Neural cell (in vitro differentiated cells): Measurements from ENCODE around the gene NFIA. TPM values are rescaled to one million over a fixed set of nuclear protein-coding genes. Genes with fewer than 3 reads are reported as not detected.

Experiments used
- H2AFZ ChIP-seq: fragments of 200-600, 300-800 bp; sonication (generic), shearing (Covaris generic); 2 replicates; pipeline ENCODE4 v1.6.0; 2014; ENCODE audit warnings: low read depth, mild to moderate bottlenecking, antibody characterized with exemption, low read length, moderate library complexity
- H3F3A ChIP-seq: fragments of 200-600 bp; shearing (Covaris generic); 2 replicates; pipeline ENCODE4 v1.6.1; 2016; ENCODE audit warnings: mild to moderate bottlenecking, moderate library complexity, mixed read lengths, antibody characterized with exemption, low read length; ENCODE audit not compliant: insufficient read depth, poor library complexity, severe bottlenecking
- H3K27ac ChIP-seq: fragments of 200-600, 300-800 bp; sonication (generic), shearing (Covaris generic); 2 replicates; pipeline ENCODE4 v1.5.1; 2014; ENCODE audit warnings: mild to moderate bottlenecking, low read length, moderate library complexity
- H3K27me3 ChIP-seq: fragments of 300-800, 200-600 bp; sonication (generic), shearing (Covaris generic); 2 replicates; pipeline ENCODE4 v1.6.0; 2014; ENCODE audit warnings: mild to moderate bottlenecking, low read depth, low read length, moderate library complexity; ENCODE audit not compliant: insufficient read depth
- H3K36me3 ChIP-seq: fragments of 300-800, 200-600 bp; sonication (generic), shearing (Covaris generic); 2 replicates; pipeline ENCODE4 v1.5.1; 2014; ENCODE audit warnings: mild to moderate bottlenecking, antibody characterized with exemption, low read length, moderate library complexity; ENCODE audit not compliant: insufficient read depth
- H3K4me2 ChIP-seq: fragments of 300-800, 200-600 bp; sonication (generic), shearing (Covaris generic); 2 replicates; pipeline ENCODE4 v1.6.0; 2014; ENCODE audit warnings: mild to moderate bottlenecking, low read length
- H3K4me3 ChIP-seq: fragments of 300-800, 200-600 bp; sonication (generic), shearing (Covaris generic); 2 replicates; pipeline ENCODE4 v1.5.1; 2014; ENCODE audit warnings: mild to moderate bottlenecking, low read length, moderate library complexity
- H3K79me2 ChIP-seq: fragments of 200-600 bp; shearing (Covaris generic); replicated peaks from 2 replicates; pipeline ENCODE4 v1.6.0; 2014; ENCODE audit warnings: mild to moderate bottlenecking, low read length, moderate library complexity; ENCODE audit not compliant: insufficient read depth
- H3K9ac ChIP-seq: fragments of 300-800, 200-600 bp; sonication (generic), shearing (Covaris generic); 2 replicates; pipeline ENCODE4 v1.6.1; 2016; ENCODE audit warnings: mild to moderate bottlenecking, low read length, mixed read lengths
- H3K9me2 ChIP-seq: fragments of 200-600 bp; shearing (Covaris generic); 2 replicates; pipeline ENCODE4 v1.6.1; 2016; ENCODE audit warnings: mild to moderate bottlenecking, low read length, mixed read lengths; ENCODE audit not compliant: insufficient read depth
- H3K9me3 ChIP-seq: fragments of 200-600, 300-800 bp; sonication (generic), shearing (Covaris generic); 2 replicates; pipeline ENCODE4 v1.6.1; 2016; ENCODE audit warnings: mild to moderate bottlenecking, mixed run types, low read length, moderate library complexity, mixed read lengths
- H4K20me1 ChIP-seq: fragments of 200-600 bp; shearing (Covaris generic); 2 replicates; pipeline ENCODE4 v1.6.1; 2016; ENCODE audit warnings: mild to moderate bottlenecking, mixed run types; ENCODE audit not compliant: insufficient read depth
- CTCF ChIP-seq: fragments of 450-650 bp; IDR thresholded peaks from 2 replicates; pipeline ENCODE4 v1.5.1; 2014; ENCODE audit warnings: antibody characterized with exemption, mild to moderate bottlenecking, moderate library complexity; ENCODE audit not compliant: poor library complexity, severe bottlenecking
- EP300 ChIP-seq: fragments of 450-650 bp; conservative IDR thresholded peaks from 2 replicates; pipeline ENCODE4 v1.6.1; 2014; ENCODE audit warnings: antibody characterized with exemption, mild to moderate bottlenecking, moderate library complexity; ENCODE audit not compliant: poor library complexity, severe bottlenecking
- EZH2 ChIP-seq: fragments of 200-600, 300-800 bp; shearing (Covaris generic), sonication (generic); IDR thresholded peaks from 2 replicates; pipeline ENCODE4 v1.6.1; 2014; ENCODE audit warnings: antibody characterized with exemption, low read length, borderline replicate concordance, mild to moderate bottlenecking; ENCODE audit not compliant: insufficient read depth, poor library complexity, severe bottlenecking
- MXI1 ChIP-seq: fragments of 450-650 bp; conservative IDR thresholded peaks from 2 replicates; pipeline ENCODE4 v1.6.1; 2014; ENCODE audit warnings: antibody characterized with exemption, mild to moderate bottlenecking; ENCODE audit not compliant: poor library complexity, severe bottlenecking
- POLR2AphosphoS5 ChIP-seq: IDR thresholded peaks from 2 replicates; pipeline ENCODE4 v1.6.1; 2012
- RAD21 ChIP-seq: fragments of 450-650 bp; conservative IDR thresholded peaks from 2 replicates; pipeline ENCODE4 v1.6.1; 2014; ENCODE audit warnings: antibody characterized with exemption, mild to moderate bottlenecking, moderate library complexity
- REST ChIP-seq: IDR thresholded peaks from 2 replicates; pipeline ENCODE4 v1.6.1; 2012; ENCODE audit warnings: borderline replicate concordance
- SMC3 ChIP-seq: fragments of 450-650 bp; conservative IDR thresholded peaks from 2 replicates; pipeline ENCODE4 v1.6.1; 2014; ENCODE audit warnings: antibody characterized with exemption, mild to moderate bottlenecking, moderate library complexity; ENCODE audit not compliant: poor library complexity
- TAF1 ChIP-seq: IDR thresholded peaks from 2 replicates; pipeline ENCODE4 v1.6.1; 2012; ENCODE audit warnings: low read depth
- polyA plus RNA-seq: library from polyadenylated mRNA; depleted of rRNA; stranded (reverse); fragments of >200 nt; gene quantifications from 2 replicates; pipeline ENCODE4 v1.2.3, GENCODE V29; 2014

NFIA gene
- polyA plus RNA-seq, 1 donor from 2014 or later = 0.47 TPM

GRCh38 chr1:61432616-61433388 is 350.4 kb downstream of the NFIA start:
- Histone ChIP-seq H3K27me3 (no peaks in the 10 kb centered on the region), H3K4me2 (no peak overlapping the region), H3K79me2 (no peaks in the 10 kb centered on the region), H3F3A (no peaks in the 10 kb centered on the region), H2AFZ (no peak overlapping the region), H3K9me3 (no peaks in the 10 kb centered on the region), H3K4me3 (no peak overlapping the region), H3K9me2 (no peaks in the 10 kb centered on the region), H3K36me3 (no peaks in the 10 kb centered on the region), H4K20me1 (no peaks in the 10 kb centered on the region), H3K9ac (no peak overlapping the region), H3K27ac (no peak overlapping the region)
- TF ChIP-seq SMC3 (no peak), EZH2 (no peak), CTCF (no peak), RAD21 (no peak), EP300 (no peak), REST (no peak), POLR2AphosphoS5 (no peak), TAF1 (no peak)

DNA sequence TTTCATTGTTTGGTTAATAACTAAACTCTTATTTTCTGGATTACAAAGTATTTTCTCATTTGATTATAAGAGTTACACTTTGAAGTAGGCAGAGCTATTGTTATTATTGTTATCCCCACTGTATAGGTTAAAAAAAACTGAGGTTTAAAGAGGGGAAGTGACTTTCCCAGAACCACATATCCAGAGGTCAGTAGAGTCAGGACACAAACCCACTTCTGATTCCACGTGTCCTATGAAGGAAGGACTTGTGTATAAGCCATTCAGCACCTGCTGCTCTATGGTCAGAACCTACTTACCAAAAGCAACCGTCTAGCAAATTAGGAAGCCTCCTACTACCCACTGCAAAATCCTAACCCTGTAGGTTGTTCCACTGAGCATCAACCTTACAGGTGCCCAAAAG is 351.3 kb downstream of the NFIA start:
- Histone ChIP-seq H3K4me3 (no peak overlapping the region), H3F3A (no peaks in the 10 kb centered on the region), H3K27ac (no peak overlapping the region), H3K9ac (no peak overlapping the region), H3K9me3 (no peaks in the 10 kb centered on the region), H2AFZ (no peak overlapping the region), H3K9me2 (no peaks in the 10 kb centered on the region), H3K79me2 (no peaks in the 10 kb centered on the region), H3K27me3 (no peaks in the 10 kb centered on the region), H3K4me2 (no peak overlapping the region), H4K20me1 (no peaks in the 10 kb centered on the region), H3K36me3 (no peaks in the 10 kb centered on the region)
- TF ChIP-seq REST = no peak
- no peak for TF ChIP-seq RAD21
- TF ChIP-seq CTCF = no peak
- no peak for TF ChIP-seq MXI1
- TF ChIP-seq SMC3 = no peak
- no peak for TF ChIP-seq EP300
- TF ChIP-seq EZH2 = no peak
- TF ChIP-seq TAF1 = no peak
- TF ChIP-seq POLR2AphosphoS5 = no peak
